Prostate gland (tissue), 2 donors: ENCODE results near the gene BET1.

Experiments used
- POLR2A ChIP-seq: fragments of 450-650 bp; IDR thresholded peaks from one replicate; pipeline ENCODE4 v1.6.1; 2016; ENCODE audit warnings: antibody characterized with exemption, mild to moderate bottlenecking
- TF ChIP-seq, protein P1 (sequence below), 4 experiments: fragments of 200-600 bp in 2 of 4; fragments of 450-650 bp in 2 of 4; sonication (generic) in 2 of 4; IDR thresholded peaks; 1 replicate in 3 of 4; 2 replicates in 1 of 4; pipeline ENCODE4 v1.5.1; 2016 to 2019; ENCODE audit warnings: antibody characterized with exemption in 4 of 4, mild to moderate bottlenecking in 2 of 4, moderate library complexity in 2 of 4

DNA sequence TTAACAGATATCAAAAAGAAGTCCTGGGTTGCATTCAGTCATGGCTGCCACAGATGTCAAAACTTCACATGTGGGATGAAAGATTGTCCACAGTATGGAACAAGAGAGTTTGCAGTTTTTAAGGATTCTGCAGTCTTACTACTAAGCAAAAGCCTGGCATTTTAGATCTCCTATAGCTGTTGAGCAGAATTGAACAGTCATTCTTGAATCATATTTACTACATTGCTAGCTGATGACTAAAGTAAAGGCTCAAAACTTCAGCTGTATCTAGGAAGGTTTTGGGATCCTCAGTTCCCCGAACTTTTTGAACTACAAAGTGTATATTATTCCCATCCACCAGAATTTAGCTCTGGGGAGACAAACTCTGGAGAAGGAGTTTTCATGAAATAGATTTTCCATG lies 31.0 kb downstream of the BET1 start:
- TF ChIP-seq, protein P1, sequence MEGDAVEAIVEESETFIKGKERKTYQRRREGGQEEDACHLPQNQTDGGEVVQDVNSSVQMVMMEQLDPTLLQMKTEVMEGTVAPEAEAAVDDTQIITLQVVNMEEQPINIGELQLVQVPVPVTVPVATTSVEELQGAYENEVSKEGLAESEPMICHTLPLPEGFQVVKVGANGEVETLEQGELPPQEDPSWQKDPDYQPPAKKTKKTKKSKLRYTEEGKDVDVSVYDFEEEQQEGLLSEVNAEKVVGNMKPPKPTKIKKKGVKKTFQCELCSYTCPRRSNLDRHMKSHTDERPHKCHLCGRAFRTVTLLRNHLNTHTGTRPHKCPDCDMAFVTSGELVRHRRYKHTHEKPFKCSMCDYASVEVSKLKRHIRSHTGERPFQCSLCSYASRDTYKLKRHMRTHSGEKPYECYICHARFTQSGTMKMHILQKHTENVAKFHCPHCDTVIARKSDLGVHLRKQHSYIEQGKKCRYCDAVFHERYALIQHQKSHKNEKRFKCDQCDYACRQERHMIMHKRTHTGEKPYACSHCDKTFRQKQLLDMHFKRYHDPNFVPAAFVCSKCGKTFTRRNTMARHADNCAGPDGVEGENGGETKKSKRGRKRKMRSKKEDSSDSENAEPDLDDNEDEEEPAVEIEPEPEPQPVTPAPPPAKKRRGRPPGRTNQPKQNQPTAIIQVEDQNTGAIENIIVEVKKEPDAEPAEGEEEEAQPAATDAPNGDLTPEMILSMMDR (IDR thresholded peaks at IDR 0.05): no peak
- no peak for TF ChIP-seq POLR2A
